ENCODE data around the gene GRIP1.
A peak's percentile ranks its signal among the peaks of the same experiment; 100 is the strongest.

Gene GRIP1

GRCh38 chr12:66662729-66663128 is 16.1 kb downstream of the GRIP1 start:
- no peak for DNase-seq (ENCODE audit: extremely low spot score)
- POLR2A ChIA-PET = no interaction called here
- CTCF ChIA-PET = interaction anchor here (0.9 to 1.9 kb wide), 5 partner anchors 16 to 255 kb away, joined by 3 to 7 read pairs (median 3); no protein-coding TSS in a partner anchor
- TF ChIP-seq CTCF (IDR thresholded peaks at IDR 0.05; ENCODE audit: control extremely low read depth, extremely low read depth, low read depth, missing control alignments) = no peak

GRCh38 chr12:66662179-66662578 is 16.7 kb downstream of the GRIP1 start:
- no peak for DNase-seq (ENCODE audit: extremely low spot score)
- ChIA-PET CTCF (interaction anchor here (1.2 kb wide), 1 partner anchor 21 kb away, joined by 7 read pairs; no protein-coding TSS in a partner anchor), POLR2A (no interaction called here)
- TF ChIP-seq CTCF (IDR thresholded peaks at IDR 0.05; ENCODE audit: control extremely low read depth, extremely low read depth, low read depth, missing control alignments) = no peak

- DNase-seq (ENCODE audit: extremely low spot score) = peak; percentile 8
- CTCF ChIA-PET = no interaction called here
- POLR2A ChIA-PET = no interaction called here
- TF ChIP-seq CTCF (IDR thresholded peaks at IDR 0.05; ENCODE audit: control extremely low read depth, extremely low read depth, low read depth, missing control alignments) = no peak
These were observed 17.5 kb downstream of the GRIP1 start for GRCh38 chr12:66661357-66661756.

- CTCF ChIA-PET = no interaction called here
- TF ChIP-seq CTCF (IDR thresholded peaks at IDR 0.05; ENCODE audit: control extremely low read depth, extremely low read depth, low read depth, missing control alignments) = no peak
- POLR2A ChIA-PET = no interaction called here
- no peak for DNase-seq (ENCODE audit: extremely low spot score)
These were observed 25.1 kb downstream of the GRIP1 start for GRCh38 chr12:66653796-66654195.

- POLR2A ChIA-PET = no interaction called here
- CTCF ChIA-PET = interaction anchor here (1.1 to 3.1 kb wide), 3 partner anchors 10 to 45 kb away, joined by 3 to 10 read pairs (median 4); no protein-coding TSS in a partner anchor
- no peak for DNase-seq (ENCODE audit: extremely low spot score)
- no peak for TF ChIP-seq CTCF (IDR thresholded peaks at IDR 0.05; ENCODE audit: control extremely low read depth, extremely low read depth, low read depth, missing control alignments)
These were observed 30.7 kb downstream of the GRIP1 start for GRCh38 chr12:66648033-66648735.

GRCh38 chr12:66647034-66647691 is 31.7 kb downstream of the GRIP1 start:
- no peak for DNase-seq (ENCODE audit: extremely low spot score)
- ChIA-PET CTCF (interaction anchor here (1.4 kb wide), 1 partner anchor 46 kb away, joined by 4 read pairs; no protein-coding TSS in a partner anchor), POLR2A (no interaction called here)
- no peak for TF ChIP-seq CTCF (IDR thresholded peaks at IDR 0.05; ENCODE audit: control extremely low read depth, extremely low read depth, low read depth, missing control alignments)
